ENCODE measurements around the gene FLVCR1.
"Not testable (repeated sequence)": the region's sequence is repeated elsewhere in the genome, so short reads cannot be mapped to it uniquely, and the experiment has no call there.

- TF ChIP-seq POLR2A, EP300 (IDR thresholded peaks at IDR 0.05): not testable (repeated sequence)
These were observed 52.1 kb downstream of the FLVCR1 start for GRCh38 chr1:212910213-212910612.

All from ovary (tissue), 1 donor.